CD14-positive monocyte (primary cell): Measurements from ENCODE around the gene CERK. TPM values are rescaled to one million over a fixed set of nuclear protein-coding genes. Genes with fewer than 3 reads are reported as not detected.

Experiments used
- DNase-seq, 3 donors: peaks; one replicate each; pipeline ENCODE4 v3.0.0-alpha.2; 2011 to 2022
- H2AFZ ChIP-seq: 2 replicates; pipeline ENCODE4 v1.6.0; 2012; ENCODE audit warnings: mild to moderate bottlenecking, low read depth, low read length, inconsistent platforms; ENCODE audit not compliant: insufficient read depth, poor library complexity, severe bottlenecking
- H3K27ac ChIP-seq, 2 donors: 1 replicate in 1 of 2; 2 replicates in 1 of 2; pipeline ENCODE4 v1.5.1; 2012 to 2013; ENCODE audit warnings: low read length in 2 of 2, control low read depth in 1 of 2, inconsistent platforms in 1 of 2, low read depth in 1 of 2, mild to moderate bottlenecking in 1 of 2
- H3K27me3 ChIP-seq, 2 donors: one replicate each; pipeline versions ENCODE4 v1.6.0 to v1.6.1; 2011 to 2013; ENCODE audit warnings: low read length in 2 of 2; ENCODE audit not compliant: control insufficient read depth in 2 of 2, insufficient read depth in 2 of 2
- H3K36me3 ChIP-seq, 2 donors: replicated peaks in 1 of 2; 1 replicate in 1 of 2; 2 replicates in 1 of 2; pipeline versions ENCODE4 v1.5.1 to v1.6.1; 2012 to 2013; ENCODE audit warnings: low read length in 2 of 2, control low read depth in 1 of 2, inconsistent platforms in 1 of 2, mild to moderate bottlenecking in 1 of 2; ENCODE audit not compliant: insufficient read depth in 2 of 2, control insufficient read depth in 1 of 2
- H3K4me1 ChIP-seq, 2 donors: 1 replicate in 1 of 2; 2 replicates in 1 of 2; pipeline versions ENCODE4 v1.5.1 to v1.6.1; 2012 to 2013; ENCODE audit warnings: low read length in 2 of 2, control low read depth in 1 of 2, inconsistent platforms in 1 of 2, mild to moderate bottlenecking in 1 of 2, moderate library complexity in 1 of 2; ENCODE audit not compliant: insufficient read depth in 2 of 2, control insufficient read depth in 1 of 2
- H3K4me2 ChIP-seq: replicated peaks from 2 replicates; pipeline ENCODE3; 2012; ENCODE audit warnings: low read length, moderate library complexity, mild to moderate bottlenecking; ENCODE audit not compliant: poor library complexity, severe bottlenecking; ENCODE audit errors: extremely low read depth
- H3K4me3 ChIP-seq, 3 experiments: fragments of 200-600 bp in 1 of 3; sonication (generic) in 1 of 3; replicated peaks in 1 of 3; 1 replicate in 2 of 3; 2 replicates in 1 of 3; pipeline ENCODE4 v1.5.1; 2011 to 2013; ENCODE audit warnings: low read length in 3 of 3, mild to moderate bottlenecking in 3 of 3, control low read depth in 2 of 3, low read depth in 2 of 3, inconsistent platforms in 1 of 3, moderate library complexity in 1 of 3
- H3K79me2 ChIP-seq: 2 replicates; pipeline ENCODE4 v1.6.0; 2012; ENCODE audit warnings: mild to moderate bottlenecking, control low read depth, inconsistent platforms, low read length, moderate library complexity; ENCODE audit not compliant: insufficient read depth
- H3K9ac ChIP-seq: 2 replicates; pipeline ENCODE4 v1.6.0; 2017; ENCODE audit warnings: low read length, mild to moderate bottlenecking; ENCODE audit not compliant: insufficient read depth, poor library complexity, severe bottlenecking
- H3K9me3 ChIP-seq, 2 donors: replicated peaks in 1 of 2; 1 replicate in 1 of 2; 2 replicates in 1 of 2; pipeline versions ENCODE4 v1.5.1 to v1.6.1; 2012 to 2013; ENCODE audit warnings: low read length in 2 of 2, control low read depth in 1 of 2; ENCODE audit not compliant: control insufficient read depth in 1 of 2, insufficient read depth in 1 of 2
- H4K20me1 ChIP-seq: 2 replicates; pipeline ENCODE4 v1.6.0; 2012; ENCODE audit warnings: mild to moderate bottlenecking, low read length, control low read depth, moderate library complexity; ENCODE audit not compliant: insufficient read depth
- H3K27ac Mint-ChIP-seq, 7 donors: one replicate each; pipeline ENCODE4 v1.8.0; 2020; ENCODE audit warnings: mild to moderate bottlenecking in 7 of 7, mixed read lengths in 7 of 7, moderate library complexity in 6 of 7, inconsistent platforms in 2 of 7
- H3K27me3 Mint-ChIP-seq, 3 donors: one replicate each; pipeline ENCODE4 v1.8.0; 2021 to 2022; ENCODE audit warnings: low read depth in 3 of 3, mild to moderate bottlenecking in 3 of 3, mixed read lengths in 3 of 3, moderate library complexity in 3 of 3, inconsistent platforms in 1 of 3
- H3K36me3 Mint-ChIP-seq, 2 donors: one replicate each; pipeline ENCODE4 v1.8.0; 2020; ENCODE audit warnings: mixed read lengths in 2 of 2, inconsistent platforms in 1 of 2, mild to moderate bottlenecking in 1 of 2
- H3K4me1 Mint-ChIP-seq: one replicate; pipeline ENCODE4 v1.8.0; 2020; ENCODE audit warnings: mild to moderate bottlenecking, mixed read lengths
- H3K4me3 Mint-ChIP-seq, 2 donors: one replicate each; pipeline ENCODE4 v1.8.0; 2020; ENCODE audit warnings: mild to moderate bottlenecking in 2 of 2, mixed read lengths in 2 of 2, moderate library complexity in 1 of 2
- H3K9me3 Mint-ChIP-seq, 7 donors: one replicate each; pipeline ENCODE4 v1.8.0; 2020 to 2022; ENCODE audit warnings: mixed read lengths in 7 of 7, mild to moderate bottlenecking in 6 of 7, moderate library complexity in 6 of 7, inconsistent platforms in 2 of 7
- CTCF ChIP-seq: fragments of 200-600 bp; IDR thresholded peaks from one replicate; pipeline ENCODE4 v1.8.0; 2022; ENCODE audit warnings: antibody characterized with exemption, mild to moderate bottlenecking
- WGBS: methylation state at CpG from one replicate; pipeline ENCODE4 v1.1.5; 2013; ENCODE audit warnings: missing lambda C conversion rate; ENCODE audit not compliant: insufficient coverage; 5-methylcytosine and 5-hydroxymethylcytosine counted together
- intact Hi-C, 2 donors: fragments of 100-400 bp; cut with micrococcal nuclease; formaldehyde crosslinking; loops; one replicate each; pipeline versions ENCODE4 v1.15.0 to v1.15.1; 2023
- polyA plus RNA-seq, 3 donors: library from polyadenylated mRNA; depleted of rRNA in 1 of 3; unstranded in 2 of 3; stranded (reverse) in 1 of 3; fragments of 300-500 nt in 2 of 3; fragments of >200 nt in 1 of 3; fragmentation: Illumina TruSeq in 2 of 3; gene quantifications; 1 replicate in 2 of 3; 2 replicates in 1 of 3; pipeline ENCODE4 v1.2.3, GENCODE V29; 2012 to 2021

Gene CERK
- polyA plus RNA-seq, 3 donors, result 22.4 to 40.2 (median 24.5) TPM

- intact Hi-C loops, result no loop called here
- H3K36me3 ChIP-seq, result peaks cover 79 to 83% of the 10 kb centered on the region in 2 donors
- no peak overlapping the region for H3K27ac ChIP-seq
- H3K9me3 ChIP-seq, result no peaks in the 10 kb centered on the region
- peaks cover 3% of the 10 kb centered on the region for H3K79me2 ChIP-seq
- peaks cover 0 to 2% (median 0%) of the 10 kb centered on the region in 7 donors for H3K9me3 Mint-ChIP-seq
- peaks cover 45% of the 10 kb centered on the region for H4K20me1 ChIP-seq
- H3K4me1 ChIP-seq, result peaks cover 16 to 20% of the 10 kb centered on the region in 2 donors
- DNase-seq, result no peak
- H3K4me2 ChIP-seq, result no peak overlapping the region
- no peaks in the 10 kb centered on the region for H3K27me3 ChIP-seq
- H3K27ac Mint-ChIP-seq, result peak overlapping the region in 2 of 7 donors; percentile 13 to 72
- H3K27me3 Mint-ChIP-seq, result peaks cover 0 to 2% (median 0%) of the 10 kb centered on the region in 3 donors
- peaks cover 37% of the 10 kb centered on the region for H3K4me1 Mint-ChIP-seq
- WGBS, result 16% methylated on average over 16 of the region's 18 CpGs
- no peak for TF ChIP-seq CTCF
- no peak overlapping the region for H2AFZ ChIP-seq
- H3K4me3 ChIP-seq, result no peak overlapping the region
- no peak overlapping the region for H3K9ac ChIP-seq
- no peak overlapping the region for H3K4me3 Mint-ChIP-seq
- H3K36me3 Mint-ChIP-seq, result peaks cover 50 to 82% of the 10 kb centered on the region in 2 donors
Observed at GRCh38 chr22:46672731-46673130, 65.3 kb downstream of the CERK start.

GRCh38 chr22:46671824-46672432, 66.1 kb downstream of the CERK start:
- no peak overlapping the region for H3K27ac ChIP-seq
- DNase-seq, result no peak
- H2AFZ ChIP-seq, result no peak overlapping the region
- H3K27me3 ChIP-seq, result no peaks in the 10 kb centered on the region
- Mint-ChIP-seq H3K27me3 (peaks cover 0 to 2% (median 0%) of the 10 kb centered on the region in 3 donors), H3K36me3 (peaks cover 46 to 82% of the 10 kb centered on the region in 2 donors), H3K4me1 (peaks cover 37% of the 10 kb centered on the region), H3K4me3 (peak overlapping the region in 1 of 2 donors; percentile 66), H3K9me3 (peaks cover 0 to 2% (median 0%) of the 10 kb centered on the region in 7 donors), H3K27ac (peak overlapping the region in 1 of 7 donors; percentile 55)
- H3K9me3 ChIP-seq, result no peaks in the 10 kb centered on the region
- intact Hi-C loops, result no loop called here
- no peak overlapping the region for H3K4me2 ChIP-seq
- H3K4me1 ChIP-seq, result peaks cover 16 to 20% of the 10 kb centered on the region in 2 donors
- H3K79me2 ChIP-seq, result peaks cover 3% of the 10 kb centered on the region
- no peak overlapping the region for H3K4me3 ChIP-seq
- H3K9ac ChIP-seq, result no peak overlapping the region
- H4K20me1 ChIP-seq, result peaks cover 45% of the 10 kb centered on the region
- no peak for TF ChIP-seq CTCF
- H3K36me3 ChIP-seq, result peaks cover 79 to 83% of the 10 kb centered on the region in 2 donors
- WGBS, result 53% methylated on average over 17 of the region's 17 CpGs
